ENCODE measurements around the gene SORCS2.

SORCS2 gene

DNA sequence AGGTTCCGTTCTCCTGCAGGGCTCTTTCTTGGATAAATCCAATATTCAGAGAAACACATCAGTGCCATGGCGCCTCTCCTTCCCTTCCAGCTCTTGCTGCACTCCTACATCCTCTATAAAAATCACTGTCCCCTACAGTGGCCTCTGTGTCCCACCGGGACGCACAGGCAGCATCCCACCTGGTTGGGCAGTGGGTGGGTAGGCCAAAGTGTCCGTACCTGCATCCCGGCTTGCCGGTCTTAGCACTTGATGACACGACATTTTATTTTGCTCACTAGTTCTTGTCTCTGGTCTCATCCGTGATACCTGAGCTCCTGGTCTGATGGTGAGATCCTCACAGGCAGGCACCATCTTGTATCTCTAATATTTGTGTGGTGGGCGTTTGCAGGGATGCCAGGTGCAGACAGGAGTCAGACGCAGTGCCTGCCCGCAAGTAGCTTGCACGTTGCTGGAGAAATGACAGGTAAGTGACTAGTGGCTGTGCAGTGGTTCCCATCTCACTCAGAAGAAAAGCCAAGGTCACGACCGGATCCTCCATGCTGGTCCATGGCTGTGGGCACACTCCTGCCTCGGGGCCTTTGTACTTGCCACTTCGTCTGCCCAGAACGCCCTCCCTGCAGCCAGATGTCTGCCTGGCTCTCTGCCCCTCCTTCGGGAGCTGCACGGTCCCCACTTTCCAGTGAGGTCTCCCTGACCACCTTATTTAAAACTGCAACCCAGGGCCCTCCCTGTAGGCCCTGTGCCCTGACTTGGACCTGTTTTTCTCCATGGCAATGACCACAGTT lies 109.7 kb downstream of the SORCS2 start:
- Histone ChIP-seq H3K9ac (ENCODE audit: low read depth, low read length) (no peak overlapping the region), H3K4me3 (ENCODE audit: low read depth, low read length) (no peak overlapping the region), H3K36me3 (ENCODE audit: control insufficient read depth, insufficient read depth, low read length) (no peaks in the 10 kb centered on the region), H3K9me3 (ENCODE audit: control insufficient read depth, insufficient read depth, low read length) (no peaks in the 10 kb centered on the region), H3K27ac (ENCODE audit: low read depth, low read length) (no peak overlapping the region), H3K27me3 (ENCODE audit: control insufficient read depth, insufficient read depth, low read length) (no peaks in the 10 kb centered on the region), H3K4me1 (ENCODE audit: control insufficient read depth, insufficient read depth, low read length) (no peaks in the 10 kb centered on the region)

DNA sequence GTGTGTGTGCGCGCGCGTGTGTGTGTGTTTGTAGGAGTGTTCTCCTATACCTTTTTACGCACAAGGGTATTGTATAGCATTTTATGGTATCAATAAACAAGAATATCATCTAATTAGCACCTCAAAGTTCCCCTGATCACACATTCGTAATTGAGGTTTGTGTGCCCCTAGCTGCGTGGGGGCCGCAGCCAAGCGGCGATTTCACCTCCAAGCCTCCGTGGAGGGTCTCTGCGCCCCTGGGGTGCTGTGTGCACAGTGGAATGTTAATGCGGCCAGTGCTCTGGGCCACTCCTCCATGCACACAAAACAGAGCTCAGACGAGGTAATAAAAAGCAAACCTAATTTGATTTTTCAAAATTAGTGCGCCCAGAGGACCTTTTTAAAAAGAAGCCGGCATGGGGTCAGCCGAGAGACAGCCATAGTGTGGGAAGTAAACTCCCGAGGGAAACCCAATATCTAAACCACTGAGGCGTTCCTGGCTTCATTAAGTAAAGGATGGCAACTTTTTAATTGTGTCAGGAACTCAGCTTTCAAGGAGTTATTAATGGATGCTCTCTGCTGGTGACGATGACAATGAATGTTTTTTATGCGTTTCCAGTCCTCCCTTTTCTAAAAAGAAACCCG lies 110.6 kb downstream of the SORCS2 start:
- Histone ChIP-seq H3K4me3 (ENCODE audit: low read depth, low read length) (no peak overlapping the region), H3K4me1 (ENCODE audit: control insufficient read depth, insufficient read depth, low read length) (no peaks in the 10 kb centered on the region), H3K9me3 (ENCODE audit: control insufficient read depth, insufficient read depth, low read length) (no peaks in the 10 kb centered on the region), H3K9ac (ENCODE audit: low read depth, low read length) (no peak overlapping the region), H3K36me3 (ENCODE audit: control insufficient read depth, insufficient read depth, low read length) (no peaks in the 10 kb centered on the region), H3K27ac (ENCODE audit: low read depth, low read length) (no peak overlapping the region), H3K27me3 (ENCODE audit: control insufficient read depth, insufficient read depth, low read length) (no peaks in the 10 kb centered on the region)

DNA sequence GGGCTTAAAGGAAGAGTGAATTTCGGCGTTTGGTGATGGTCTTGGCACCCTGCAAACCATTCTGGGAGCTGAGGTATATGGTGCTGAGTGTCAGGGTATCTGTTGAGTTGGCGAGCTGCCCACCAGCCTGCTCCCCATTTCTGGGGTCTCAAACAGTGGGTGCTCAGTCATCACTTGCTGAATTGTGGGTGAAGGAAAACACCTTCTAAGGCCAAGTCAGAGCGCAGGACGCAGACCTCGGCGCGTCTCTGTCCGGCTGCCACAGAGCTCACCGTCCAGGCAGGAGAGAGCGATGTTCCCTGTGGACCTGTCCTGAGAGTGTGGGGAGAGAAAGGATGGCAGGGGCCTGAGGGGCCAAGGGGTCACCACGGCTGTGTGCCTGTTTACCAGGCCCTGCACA lies 111.2 kb downstream of the SORCS2 start:
- no peaks in the 10 kb centered on the region for H3K9me3 ChIP-seq (ENCODE audit: control insufficient read depth, insufficient read depth, low read length)
- H3K27ac ChIP-seq (ENCODE audit: low read depth, low read length) = no peak overlapping the region
- H3K4me1 ChIP-seq (ENCODE audit: control insufficient read depth, insufficient read depth, low read length) = no peaks in the 10 kb centered on the region
- H3K27me3 ChIP-seq (ENCODE audit: control insufficient read depth, insufficient read depth, low read length) = no peaks in the 10 kb centered on the region
- no peaks in the 10 kb centered on the region for H3K36me3 ChIP-seq (ENCODE audit: control insufficient read depth, insufficient read depth, low read length)
- no peak overlapping the region for H3K4me3 ChIP-seq (ENCODE audit: low read depth, low read length)
- H3K9ac ChIP-seq (ENCODE audit: low read depth, low read length) = no peak overlapping the region

DNA sequence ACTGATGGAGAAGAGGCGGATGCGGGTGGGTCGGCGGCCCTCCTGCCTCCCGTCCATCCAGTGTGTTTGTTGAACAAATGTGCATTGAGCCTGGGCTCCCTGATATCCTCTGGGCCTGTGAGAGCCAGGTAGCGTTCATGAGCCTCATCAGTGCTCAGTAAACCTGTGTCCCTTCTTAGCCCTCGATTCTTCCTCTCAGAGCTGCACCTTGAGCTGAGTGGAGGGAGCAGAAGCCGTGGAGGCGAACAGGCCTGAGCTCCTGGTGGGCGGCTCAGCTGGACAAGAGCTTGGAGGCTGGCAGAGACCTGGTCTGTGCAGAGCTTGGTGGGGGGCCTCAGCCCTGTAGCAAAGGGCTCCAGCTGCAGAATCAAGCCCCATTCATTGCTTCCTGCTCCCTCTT lies 112.1 kb downstream of the SORCS2 start:
- Histone ChIP-seq H3K4me3 (ENCODE audit: low read depth, low read length) (no peak overlapping the region), H3K4me1 (ENCODE audit: control insufficient read depth, insufficient read depth, low read length) (no peaks in the 10 kb centered on the region), H3K9me3 (ENCODE audit: control insufficient read depth, insufficient read depth, low read length) (no peaks in the 10 kb centered on the region), H3K9ac (ENCODE audit: low read depth, low read length) (no peak overlapping the region), H3K27ac (ENCODE audit: low read depth, low read length) (no peak overlapping the region), H3K27me3 (ENCODE audit: control insufficient read depth, insufficient read depth, low read length) (no peaks in the 10 kb centered on the region), H3K36me3 (ENCODE audit: control insufficient read depth, insufficient read depth, low read length) (no peaks in the 10 kb centered on the region)

DNA sequence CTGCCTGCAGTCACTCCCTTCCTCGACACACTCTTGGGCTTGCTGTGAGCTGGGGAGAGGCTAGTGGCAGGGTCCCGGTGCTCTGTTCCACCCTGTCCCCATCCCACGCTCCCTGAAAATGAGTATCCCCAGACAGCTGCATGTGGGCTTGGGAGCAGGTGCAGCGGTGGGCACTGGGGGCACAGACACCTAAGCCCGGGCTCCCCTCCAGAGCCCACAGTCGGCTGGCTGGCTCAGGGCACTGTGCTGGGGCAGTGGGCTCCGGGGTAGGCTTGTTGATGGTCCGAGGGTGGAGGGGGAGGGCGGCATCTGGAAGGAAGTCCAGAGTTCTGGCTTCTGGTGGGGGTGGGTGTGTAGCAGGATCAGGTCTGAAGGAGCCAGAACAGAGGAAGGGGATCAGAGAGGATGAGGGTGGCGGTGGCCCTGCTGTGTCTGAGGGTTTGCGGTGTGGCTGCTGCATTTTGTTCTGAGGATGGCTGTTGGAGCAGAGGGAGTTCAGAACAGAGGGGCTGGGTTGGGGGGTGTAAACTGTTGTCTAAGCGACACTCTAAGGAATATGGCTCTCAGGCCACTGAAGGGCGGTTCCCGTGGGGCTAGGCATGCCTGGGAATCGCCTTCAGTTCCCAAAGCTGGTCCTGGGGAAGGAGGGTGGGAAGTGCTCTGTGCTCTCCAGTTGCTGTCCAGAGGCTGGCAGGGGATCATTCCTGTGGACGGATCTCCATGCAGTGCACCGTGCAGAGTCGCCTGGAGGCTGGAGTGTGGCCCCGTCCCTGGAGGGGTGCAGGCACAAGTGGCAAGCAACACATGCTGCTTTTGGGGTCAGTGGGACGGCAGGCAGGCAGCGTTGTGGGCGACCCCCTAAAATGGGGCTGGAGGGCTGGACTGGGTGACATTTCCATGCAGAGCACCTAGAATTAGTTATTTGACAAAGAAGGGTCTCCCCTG lies 114.0 kb downstream of the SORCS2 start:
- H3K9ac ChIP-seq (ENCODE audit: low read depth, low read length) = no peak overlapping the region
- no peaks in the 10 kb centered on the region for H3K9me3 ChIP-seq (ENCODE audit: control insufficient read depth, insufficient read depth, low read length)
- no peaks in the 10 kb centered on the region for H3K36me3 ChIP-seq (ENCODE audit: control insufficient read depth, insufficient read depth, low read length)
- H3K4me1 ChIP-seq (ENCODE audit: control insufficient read depth, insufficient read depth, low read length) = no peaks in the 10 kb centered on the region
- no peak overlapping the region for H3K4me3 ChIP-seq (ENCODE audit: low read depth, low read length)
- no peak overlapping the region for H3K27ac ChIP-seq (ENCODE audit: low read depth, low read length)
- no peaks in the 10 kb centered on the region for H3K27me3 ChIP-seq (ENCODE audit: control insufficient read depth, insufficient read depth, low read length)

GRCh38 chr4:7306986-7307385 lies 114.6 kb downstream of the SORCS2 start:
- no peak overlapping the region for H3K9ac ChIP-seq (ENCODE audit: low read depth, low read length)
- no peaks in the 10 kb centered on the region for H3K27me3 ChIP-seq (ENCODE audit: control insufficient read depth, insufficient read depth, low read length)
- H3K27ac ChIP-seq (ENCODE audit: low read depth, low read length) = no peak overlapping the region
- H3K9me3 ChIP-seq (ENCODE audit: control insufficient read depth, insufficient read depth, low read length) = no peaks in the 10 kb centered on the region
- H3K4me3 ChIP-seq (ENCODE audit: low read depth, low read length) = no peak overlapping the region
- no peaks in the 10 kb centered on the region for H3K4me1 ChIP-seq (ENCODE audit: control insufficient read depth, insufficient read depth, low read length)
- H3K36me3 ChIP-seq (ENCODE audit: control insufficient read depth, insufficient read depth, low read length) = no peaks in the 10 kb centered on the region

- Histone ChIP-seq H3K27me3 (ENCODE audit: control insufficient read depth, insufficient read depth, low read length) (no peaks in the 10 kb centered on the region), H3K9me3 (ENCODE audit: control insufficient read depth, insufficient read depth, low read length) (no peaks in the 10 kb centered on the region), H3K36me3 (ENCODE audit: control insufficient read depth, insufficient read depth, low read length) (no peaks in the 10 kb centered on the region), H3K9ac (ENCODE audit: low read depth, low read length) (no peak overlapping the region), H3K27ac (ENCODE audit: low read depth, low read length) (no peak overlapping the region), H3K4me3 (ENCODE audit: low read depth, low read length) (no peak overlapping the region), H3K4me1 (ENCODE audit: control insufficient read depth, insufficient read depth, low read length) (no peaks in the 10 kb centered on the region)
Observed at GRCh38 chr4:7307394-7308099, 115.2 kb downstream of the SORCS2 start.

- no peak overlapping the region for H3K9ac ChIP-seq (ENCODE audit: low read depth, low read length)
- H3K36me3 ChIP-seq (ENCODE audit: control insufficient read depth, insufficient read depth, low read length) = no peaks in the 10 kb centered on the region
- no peak overlapping the region for H3K27ac ChIP-seq (ENCODE audit: low read depth, low read length)
- no peaks in the 10 kb centered on the region for H3K27me3 ChIP-seq (ENCODE audit: control insufficient read depth, insufficient read depth, low read length)
- no peak overlapping the region for H3K4me3 ChIP-seq (ENCODE audit: low read depth, low read length)
- no peaks in the 10 kb centered on the region for H3K9me3 ChIP-seq (ENCODE audit: control insufficient read depth, insufficient read depth, low read length)
- no peaks in the 10 kb centered on the region for H3K4me1 ChIP-seq (ENCODE audit: control insufficient read depth, insufficient read depth, low read length)
Observed at GRCh38 chr4:7309181-7309580, 116.8 kb downstream of the SORCS2 start.

- no peaks in the 10 kb centered on the region for H3K27me3 ChIP-seq (ENCODE audit: control insufficient read depth, insufficient read depth, low read length)
- H3K9me3 ChIP-seq (ENCODE audit: control insufficient read depth, insufficient read depth, low read length) = no peaks in the 10 kb centered on the region
- H3K9ac ChIP-seq (ENCODE audit: low read depth, low read length) = no peak overlapping the region
- H3K4me1 ChIP-seq (ENCODE audit: control insufficient read depth, insufficient read depth, low read length) = no peaks in the 10 kb centered on the region
- H3K4me3 ChIP-seq (ENCODE audit: low read depth, low read length) = no peak overlapping the region
- no peaks in the 10 kb centered on the region for H3K36me3 ChIP-seq (ENCODE audit: control insufficient read depth, insufficient read depth, low read length)
- no peak overlapping the region for H3K27ac ChIP-seq (ENCODE audit: low read depth, low read length)
Observed at GRCh38 chr4:7309636-7310390, 117.5 kb downstream of the SORCS2 start.

DNA sequence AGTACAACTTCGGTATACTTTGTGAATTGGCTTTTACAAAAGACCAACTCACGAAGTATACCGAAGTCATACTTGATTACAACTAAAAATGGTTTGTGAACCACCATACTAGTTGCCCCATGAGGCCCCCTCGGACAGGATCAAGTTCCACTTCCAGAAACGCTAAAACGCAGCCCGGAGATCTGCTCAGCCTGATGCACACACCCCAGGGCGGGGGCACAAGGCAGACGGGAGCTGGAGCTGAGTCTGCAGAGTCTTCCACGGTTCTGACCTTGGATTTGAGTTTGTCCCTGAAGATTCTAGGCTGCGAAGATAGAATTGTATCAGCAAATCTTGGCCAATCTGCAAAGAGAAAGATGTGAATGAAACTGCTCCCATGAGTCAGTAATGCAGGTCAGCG lies 118.1 kb downstream of the SORCS2 start:
- Histone ChIP-seq H3K9ac (ENCODE audit: low read depth, low read length) (no peak overlapping the region), H3K4me1 (ENCODE audit: control insufficient read depth, insufficient read depth, low read length) (no peaks in the 10 kb centered on the region), H3K27me3 (ENCODE audit: control insufficient read depth, insufficient read depth, low read length) (no peaks in the 10 kb centered on the region; the same call in 1 of the 2 replicates), H3K27ac (ENCODE audit: low read depth, low read length) (no peak overlapping the region), H3K36me3 (ENCODE audit: control insufficient read depth, insufficient read depth, low read length) (no peaks in the 10 kb centered on the region), H3K9me3 (ENCODE audit: control insufficient read depth, insufficient read depth, low read length) (no peaks in the 10 kb centered on the region), H3K4me3 (ENCODE audit: low read depth, low read length) (no peak overlapping the region)

All from HUES48 (cell line).